Fibroblast of skin of abdomen (primary cell): ENCODE data around the gene DNAH12.
A peak's percentile ranks its signal among the peaks of the same experiment; 100 is the strongest.
"Not testable (repeated sequence)": the region's sequence is repeated elsewhere in the genome, so short reads cannot be mapped to it uniquely, and the experiment has no call there.

Experiments
- DNase-seq: peaks from one replicate; pipeline ENCODE4 v3.0.0-alpha.2; 2013

The DNAH12 gene

GRCh38 chr3:57518276-57518915 lies 25.7 kb downstream of the DNAH12 start:
- DNase-seq: peak; percentile 42

DNA sequence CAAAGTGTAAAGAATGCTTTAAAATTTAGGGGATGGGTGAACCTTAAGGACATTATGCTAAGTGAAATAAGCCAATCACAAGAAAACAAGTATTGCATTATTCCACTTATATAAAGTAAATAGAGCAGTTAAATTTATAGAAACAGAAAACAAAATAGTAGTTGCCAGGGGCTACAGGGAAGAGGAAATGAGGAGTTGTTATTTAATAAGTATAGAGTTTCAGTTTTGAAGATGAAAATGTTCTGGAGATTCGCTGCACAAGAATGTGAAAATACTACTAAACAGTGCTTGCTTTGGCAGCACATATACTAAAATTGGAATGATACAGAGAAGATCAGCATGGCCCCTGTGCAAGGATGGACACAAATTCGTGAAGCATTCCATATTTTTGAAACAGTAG lies 32.0 kb downstream of the DNAH12 start:
- DNase-seq: peak; percentile 16

DNA sequence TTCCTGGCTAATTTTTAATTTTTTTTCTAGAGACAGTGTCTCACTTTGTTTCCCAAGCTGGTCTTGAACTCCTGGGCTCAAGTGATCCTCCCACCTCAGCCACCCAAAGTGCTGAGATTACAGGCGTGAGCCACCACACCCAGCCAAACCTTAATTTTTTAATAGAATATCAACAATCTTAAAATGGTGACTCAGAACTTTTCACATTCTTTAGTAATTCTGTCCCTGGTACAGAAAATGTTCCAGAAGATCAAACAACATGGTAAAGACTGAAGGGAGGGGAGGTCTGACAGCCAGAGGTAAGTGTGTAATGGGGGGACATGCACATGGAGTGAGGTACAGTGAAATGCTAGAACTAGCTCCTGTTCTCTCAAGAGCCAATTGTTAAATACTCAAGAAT lies 38.2 kb downstream of the DNAH12 start:
- no peak for DNase-seq

GRCh38 chr3:57500506-57500905 lies 43.6 kb downstream of the DNAH12 start:
- DNase-seq: no peak

GRCh38 chr3:57497904-57498303 lies 46.2 kb downstream of the DNAH12 start:
- DNase-seq: no peak

DNA sequence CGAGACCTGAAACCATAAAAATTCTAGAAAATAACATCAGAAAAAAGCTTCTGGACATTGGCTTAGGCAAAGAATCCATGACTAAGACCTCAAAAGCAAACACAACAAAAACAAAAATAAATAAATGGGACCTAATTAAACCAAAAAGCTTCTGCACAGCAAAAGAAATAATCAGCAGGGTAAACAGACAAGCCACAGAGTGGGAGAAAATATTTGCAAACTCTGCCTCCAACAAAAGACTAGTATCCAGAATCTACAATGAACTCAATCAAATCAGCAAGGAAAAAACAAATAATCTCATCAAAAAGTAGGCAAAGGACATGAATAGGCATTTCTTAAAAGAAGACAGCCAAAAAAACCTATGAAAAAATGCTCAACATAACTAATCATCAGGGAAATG lies 59.6 kb downstream of the DNAH12 start:
- no peak for DNase-seq

GRCh38 chr3:57477193-57477592 lies 67.0 kb downstream of the DNAH12 start:
- not testable (repeated sequence) for DNase-seq

DNA sequence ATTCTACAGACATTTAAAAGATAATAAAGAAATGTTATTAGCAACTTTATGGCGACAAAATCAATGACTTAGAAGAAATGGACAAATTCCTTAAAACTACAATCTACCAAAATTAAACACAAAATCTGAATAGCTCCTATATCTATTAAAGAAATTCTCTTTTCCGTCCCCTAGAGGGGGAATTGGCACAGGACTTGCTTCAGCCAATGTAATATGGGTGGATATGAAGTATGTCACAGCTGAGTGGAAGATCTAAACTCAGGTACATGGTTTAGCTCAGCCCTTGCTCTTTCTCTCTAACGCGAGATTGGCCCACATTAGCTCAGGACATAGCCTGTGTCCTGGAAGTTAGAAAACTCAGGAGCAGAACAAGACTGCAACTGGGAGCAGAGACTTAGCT lies 79.3 kb downstream of the DNAH12 start:
- no peak for DNase-seq

GRCh38 chr3:57464011-57464410 lies 80.1 kb downstream of the DNAH12 start:
- DNase-seq: no peak

GRCh38 chr3:57451150-57451846 lies 92.8 kb downstream of the DNAH12 start:
- DNase-seq: no peak

DNA sequence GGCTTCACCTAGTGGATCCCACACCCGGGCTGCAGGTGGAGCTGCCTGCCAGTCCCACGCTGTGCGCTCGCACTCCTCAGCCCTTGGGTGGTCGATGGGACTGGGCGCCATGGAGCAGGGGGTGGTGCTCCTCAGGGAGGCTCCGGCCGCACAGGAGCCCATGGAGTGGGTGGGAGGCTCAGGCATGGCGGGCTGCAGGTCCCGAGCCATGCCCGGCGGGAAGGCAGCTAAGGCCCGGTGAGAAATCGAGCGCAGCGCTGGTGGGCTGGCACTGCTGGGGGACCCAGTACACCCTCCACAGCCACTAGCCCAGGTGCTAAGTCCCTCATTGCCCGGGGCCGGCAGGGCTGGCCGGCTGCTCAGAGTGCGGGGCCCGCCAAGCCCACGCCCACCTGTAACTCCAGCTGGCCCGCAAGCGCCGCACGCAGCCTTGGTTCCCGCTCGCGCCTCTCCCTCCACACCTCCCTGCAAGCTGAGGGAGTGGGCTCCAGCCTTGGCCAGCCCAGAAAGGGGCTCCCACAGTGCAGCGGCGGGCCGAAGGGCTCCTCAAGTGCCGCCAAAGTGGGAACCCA lies 94.8 kb downstream of the DNAH12 start:
- DNase-seq: not testable (repeated sequence)

DNA sequence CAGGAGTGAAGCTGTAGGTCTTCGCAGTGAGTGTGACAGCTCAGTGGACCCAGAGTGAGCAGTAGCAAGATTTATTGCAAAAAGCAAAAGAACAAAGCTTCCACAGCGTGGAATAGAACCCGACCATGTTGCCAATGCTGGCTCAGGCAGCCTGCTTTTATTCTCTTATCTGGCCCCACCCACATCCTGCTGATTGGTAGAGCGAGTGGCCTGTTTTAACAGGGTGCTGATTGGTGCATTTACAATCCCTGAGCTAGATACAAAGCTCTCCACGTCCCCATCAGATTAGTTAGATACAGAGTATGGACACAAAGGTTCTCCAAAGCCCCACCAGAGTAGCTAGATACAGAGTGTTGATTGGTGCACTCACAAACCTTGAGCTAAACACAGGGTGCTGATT lies 95.7 kb downstream of the DNAH12 start:
- not testable (repeated sequence) for DNase-seq

- DNase-seq: peak; percentile 42
These were observed 97.8 kb downstream of the DNAH12 start for GRCh38 chr3:57446318-57446841.

DNA sequence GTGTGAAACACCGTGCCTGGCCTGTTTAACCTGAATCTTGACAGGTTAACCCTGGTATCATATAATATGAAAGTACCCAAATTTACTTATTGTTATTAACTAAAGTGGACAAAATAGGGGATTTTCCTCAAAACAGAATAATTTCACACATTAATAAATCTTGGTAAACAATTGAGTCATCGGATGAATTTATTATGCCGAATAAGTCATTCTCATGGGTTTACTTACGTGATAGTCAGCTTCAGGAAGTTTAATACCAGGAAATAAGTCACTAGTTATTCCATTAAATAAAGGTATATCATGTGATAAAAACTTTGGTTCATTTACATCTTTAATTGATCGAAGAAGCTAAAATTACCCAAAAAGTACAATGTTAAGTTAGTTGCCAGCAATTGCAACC lies 99.7 kb downstream of the DNAH12 start:
- DNase-seq: no peak

DNA sequence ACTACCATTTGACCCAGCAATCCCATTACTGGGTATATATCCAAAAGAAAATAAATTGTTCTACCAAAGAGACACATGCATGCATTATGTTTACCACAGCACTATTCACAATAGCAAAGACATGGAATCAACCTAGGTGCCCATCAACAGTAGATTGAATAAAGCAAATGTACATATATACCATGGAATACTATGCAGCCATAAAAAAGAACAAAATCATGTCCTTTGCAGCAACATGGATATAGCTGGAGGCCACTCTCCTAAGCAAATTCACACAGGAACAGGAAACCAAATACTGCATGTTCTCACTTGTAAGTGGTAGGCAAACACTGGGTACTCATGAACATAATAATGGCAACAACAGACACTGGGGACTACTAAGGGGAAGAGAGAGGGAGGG lies 104.0 kb downstream of the DNAH12 start:
- not testable (repeated sequence) for DNase-seq

DNA sequence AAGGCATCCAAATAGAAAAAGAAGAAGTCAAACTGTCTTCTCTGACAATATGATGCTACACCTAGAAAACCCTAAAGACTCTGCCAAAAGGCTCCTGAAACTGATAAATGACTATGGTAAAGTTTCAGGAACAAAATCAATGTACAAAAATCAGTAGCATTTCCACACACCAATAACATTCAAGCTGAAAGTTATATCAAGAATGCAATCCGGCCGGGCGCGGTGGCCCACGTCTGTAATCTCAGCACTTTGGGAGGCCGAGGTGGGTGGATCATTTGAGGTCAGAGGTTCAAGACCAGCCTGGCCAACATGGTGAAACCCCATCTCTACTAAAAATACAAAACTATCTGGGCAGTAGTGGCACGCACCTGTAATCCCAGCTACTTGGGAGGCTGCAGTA lies 105.7 kb downstream of the DNAH12 start:
- not testable (repeated sequence) for DNase-seq

DNA sequence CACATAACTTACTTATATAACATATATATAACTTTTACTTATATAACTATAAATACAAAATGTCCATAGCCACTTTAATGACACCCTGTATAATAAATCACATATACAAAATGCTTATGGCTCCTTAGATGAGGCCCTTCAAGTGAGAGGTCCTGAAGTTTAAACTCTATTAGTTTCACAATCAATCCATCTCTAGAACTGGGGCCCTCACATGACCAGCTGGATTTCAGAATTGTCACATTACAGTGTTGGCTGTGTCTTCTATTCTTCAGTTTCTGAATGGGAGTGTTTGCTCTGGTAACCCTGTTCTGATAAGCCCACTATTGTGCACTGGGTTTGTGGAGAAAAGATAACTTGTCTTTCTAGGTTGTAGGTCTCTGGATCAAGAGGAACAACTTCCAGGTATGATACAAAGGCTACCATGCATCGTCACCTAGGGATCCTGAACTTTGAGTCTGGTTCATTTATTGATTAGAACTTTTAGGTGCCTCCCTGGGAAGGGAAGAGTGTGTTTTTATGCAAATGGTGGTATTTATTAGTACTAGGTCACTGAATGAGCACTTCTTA lies 107.9 kb downstream of the DNAH12 start:
- no peak for DNase-seq

GRCh38 chr3:57434041-57434440 lies 110.1 kb downstream of the DNAH12 start:
- DNase-seq: peak; percentile 10

- no peak for DNase-seq
These were observed 120.8 kb downstream of the DNAH12 start for GRCh38 chr3:57423335-57423734.

DNA sequence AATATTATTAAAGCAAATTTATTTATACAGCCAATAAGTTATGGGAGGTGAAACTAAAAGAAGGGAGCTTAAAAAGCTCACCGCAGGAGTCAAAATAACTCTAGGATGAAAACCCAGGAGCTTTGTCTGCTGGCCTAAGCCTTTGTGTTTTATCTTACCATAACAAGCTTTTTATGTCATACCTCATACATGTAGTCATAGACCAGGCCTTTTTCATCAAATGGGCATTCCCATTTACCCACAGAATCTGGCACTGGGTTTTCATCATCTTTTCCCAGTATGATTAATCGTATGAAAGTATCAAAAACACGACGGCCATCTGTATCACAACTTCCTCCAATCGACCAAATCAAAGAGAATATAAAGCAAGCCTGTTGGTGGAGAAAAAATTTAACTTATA lies 122.8 kb downstream of the DNAH12 start:
- peak; percentile 4 for DNase-seq

DNA sequence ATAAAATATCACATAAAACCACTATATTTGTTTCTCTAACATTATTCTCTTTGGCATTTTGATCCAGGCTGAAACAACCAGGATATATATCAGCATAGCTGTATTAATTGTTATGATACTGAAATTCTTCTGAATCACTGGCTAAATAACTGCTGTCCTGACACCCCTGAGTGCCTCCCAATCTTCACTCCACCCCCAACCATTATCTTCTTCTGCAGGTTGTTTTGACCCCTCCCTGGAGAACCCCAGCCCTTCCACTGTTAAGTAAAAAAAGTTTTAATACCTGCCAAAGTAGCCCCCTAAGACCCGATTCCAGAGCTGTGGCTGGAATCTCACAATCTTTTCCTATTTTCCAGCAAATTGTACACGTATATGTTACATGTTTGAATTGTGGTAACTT lies 124.1 kb downstream of the DNAH12 start:
- DNase-seq: no peak

GRCh38 chr3:57411715-57412114 lies 132.4 kb downstream of the DNAH12 start:
- DNase-seq: no peak

- DNase-seq: no peak
These were observed 134.7 kb downstream of the DNAH12 start for GRCh38 chr3:57409471-57409870.

DNA sequence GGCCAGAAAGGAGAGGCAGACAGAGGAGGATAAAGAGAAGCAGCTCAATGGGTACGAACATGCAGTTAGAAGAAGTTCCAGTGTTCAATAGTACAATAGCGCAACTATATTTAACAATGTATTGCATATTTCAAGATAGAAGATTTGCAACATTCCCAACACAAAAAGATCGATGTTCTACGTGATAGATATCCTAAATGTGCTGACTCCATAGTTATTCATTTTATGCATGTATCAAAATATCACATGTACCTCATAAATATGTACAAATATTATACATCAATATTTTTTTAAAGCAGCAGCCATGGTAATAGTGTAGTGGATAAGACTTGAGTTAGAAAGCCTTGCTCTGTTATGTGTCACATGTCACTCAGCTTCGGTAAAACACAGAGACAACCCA lies 141.5 kb downstream of the DNAH12 start:
- no peak for DNase-seq
